B cell (primary cell): ENCODE measurements around the gene MEGF11. TPM values are rescaled to one million over a fixed set of nuclear protein-coding genes. Genes with fewer than 3 reads are reported as not detected.

Experiments
- ATAC-seq: fragments of 200-7000 bp; cut with Tn5 transposase; one replicate; pipeline ENCODE4 v1.10.0; 2021; ENCODE audit warnings: low read depth, mild to moderate bottlenecking, moderate number of reproducible peaks, moderate library complexity
- CTCF ChIA-PET: fragments of 350-600 bp; sonication (Branson Sonifier 250); formaldehyde crosslinking; loops from one replicate; lab custom pipeline; 2021; ENCODE audit warnings: antibody characterized with exemption, inconsistent platforms; lab: Charles Lee
- POLR2A ChIA-PET: fragments of 350-600 bp; sonication (Branson Sonifier 250); formaldehyde crosslinking; loops from one replicate; lab custom pipeline; 2021; ENCODE audit warnings: antibody characterized with exemption; lab: Charles Lee
- DNase-seq: peaks from one replicate; pipeline ENCODE4 v3.0.0; 2013
- H2AFZ ChIP-seq: 2 replicates; pipeline ENCODE4 v1.6.1; 2012; ENCODE audit warnings: mild to moderate bottlenecking, low read depth, low read length; ENCODE audit not compliant: insufficient read depth, poor library complexity, severe bottlenecking
- H3K27ac ChIP-seq, 2 donors: 1 replicate in 1 of 2; 2 replicates in 1 of 2; pipeline ENCODE4 v1.5.1; 2012 to 2013; ENCODE audit warnings: low read length in 2 of 2, mild to moderate bottlenecking in 2 of 2, moderate library complexity in 1 of 2
- H3K27me3 ChIP-seq, 4 experiments: fragments of 200-600 bp in 1 of 4; sonication (generic) in 1 of 4; replicated peaks in 1 of 4; 1 replicate in 2 of 4; 2 replicates in 2 of 4; pipeline versions ENCODE4 v1.6.1 to v1.7.0; 2013 to 2016; ENCODE audit warnings: low read length in 3 of 4, mild to moderate bottlenecking in 2 of 4, mixed read lengths in 1 of 4, moderate library complexity in 1 of 4; ENCODE audit not compliant: insufficient read depth in 4 of 4, control insufficient read depth in 3 of 4; ENCODE audit errors: control extremely low read depth in 1 of 4
- H3K36me3 ChIP-seq, 2 experiments: replicated peaks in 1 of 2; 1 replicate in 1 of 2; 2 replicates in 1 of 2; pipeline versions ENCODE4 v1.6.1 to v1.7.1; 2013; ENCODE audit warnings: low read length in 1 of 2; ENCODE audit not compliant: insufficient read depth in 2 of 2, control insufficient read depth in 1 of 2; ENCODE audit errors: control extremely low read depth in 1 of 2, extremely low read depth in 1 of 2
- H3K4me1 ChIP-seq, 2 donors: fragments of 200-600 bp in 1 of 2; sonication (generic) in 1 of 2; 1 replicate in 1 of 2; 2 replicates in 1 of 2; pipeline versions ENCODE4 v1.5.1 to v1.6.1; 2013 to 2017; ENCODE audit warnings: low read length in 2 of 2; ENCODE audit not compliant: control insufficient read depth in 2 of 2, insufficient read depth in 2 of 2
- H3K4me2 ChIP-seq: replicated peaks from 2 replicates; pipeline ENCODE3; 2012; ENCODE audit warnings: mild to moderate bottlenecking, low read depth, low read length; ENCODE audit not compliant: poor library complexity, severe bottlenecking
- H3K4me3 ChIP-seq, 5 experiments: fragments of 200-600 bp in 1 of 5; sonication (generic) in 1 of 5; 1 replicate in 3 of 5; 2 replicates in 2 of 5; pipeline versions ENCODE4 v1.5.1 to v1.7.0; 2011 to 2016; ENCODE audit warnings: low read length in 4 of 5, mild to moderate bottlenecking in 4 of 5, low read depth in 2 of 5, control low read depth in 1 of 5, moderate library complexity in 1 of 5; ENCODE audit not compliant: insufficient read depth in 1 of 5; ENCODE audit errors: control extremely low read depth in 1 of 5, extremely low read depth in 1 of 5
- H3K79me2 ChIP-seq: fragments of 200-600 bp; sonication (generic); one replicate; pipeline ENCODE4 v1.6.0; 2016; ENCODE audit warnings: low read length; ENCODE audit not compliant: control insufficient read depth, insufficient read depth
- H3K9ac ChIP-seq: fragments of 200-600 bp; sonication (generic); 2 replicates; pipeline ENCODE4 v1.6.1; 2017; ENCODE audit warnings: mild to moderate bottlenecking, low read length, moderate library complexity
- H3K9me3 ChIP-seq, 3 donors: one replicate each; pipeline versions ENCODE4 v1.6.1 to v1.7.1; 2013; ENCODE audit warnings: low read length in 2 of 3; ENCODE audit not compliant: control insufficient read depth in 2 of 3, insufficient read depth in 1 of 3; ENCODE audit errors: control extremely low read depth in 1 of 3
- H4K20me1 ChIP-seq: 2 replicates; pipeline ENCODE4 v1.6.0; 2012; ENCODE audit warnings: mild to moderate bottlenecking, low read length; ENCODE audit not compliant: insufficient read depth, control insufficient read depth, poor library complexity, severe bottlenecking
- H3K27ac Mint-ChIP-seq: one replicate; pipeline ENCODE4 v1.8.0; 2021; ENCODE audit warnings: mixed read lengths
- H3K27me3 Mint-ChIP-seq: one replicate; pipeline ENCODE4 v1.8.0; 2021; ENCODE audit warnings: mixed read lengths
- H3K4me1 Mint-ChIP-seq: one replicate; pipeline ENCODE4 v1.8.0; 2021; ENCODE audit warnings: mixed read lengths
- H3K4me3 Mint-ChIP-seq: one replicate; pipeline ENCODE4 v1.8.0; 2021; ENCODE audit warnings: mixed read lengths
- H3K9me3 Mint-ChIP-seq: one replicate; pipeline ENCODE4 v1.8.0; 2022; ENCODE audit warnings: mixed read lengths; ENCODE audit not compliant: insufficient read depth
- EZH2 ChIP-seq: IDR thresholded peaks from 2 replicates; pipeline ENCODE4 v1.6.1; 2012; ENCODE audit warnings: borderline replicate concordance, low read depth, mild to moderate bottlenecking, moderate library complexity, low read length; ENCODE audit not compliant: insufficient read depth, poor library complexity, severe bottlenecking
- WGBS: methylation state at CpG from one replicate; pipeline ENCODE4 v1.1.5; 2013; ENCODE audit warnings: missing lambda C conversion rate; ENCODE audit not compliant: insufficient coverage; 5-methylcytosine and 5-hydroxymethylcytosine counted together
- intact Hi-C: fragments of 100-400 bp; cut with micrococcal nuclease; formaldehyde crosslinking; loops from one replicate; pipeline ENCODE4 v1.10.0; 2022
- polyA plus RNA-seq: library from polyadenylated mRNA; depleted of rRNA; stranded (reverse); fragments of >200 nt; gene quantifications from 2 replicates; pipeline ENCODE4 v1.2.3, GENCODE V29; 2012
- total RNA-seq, 2 donors: library from RNA; stranded (reverse); fragments of 120-200 nt in 1 of 2; gene quantifications; 1 replicate in 1 of 2; 2 replicates in 1 of 2; pipeline versions ENCODE4 v1.2.3 to v1.2.4, GENCODE V29; 2013 to 2022
- TF ChIP-seq, protein P1 (sequence below): fragments of 200-600 bp; IDR thresholded peaks from one replicate; pipeline ENCODE4 v1.8.0; 2022; ENCODE audit warnings: antibody characterized with exemption, mild to moderate bottlenecking

Gene MEGF11
- total and polyA plus RNA-seq, 2 donors (not counting 1 experiment from before 2014, with no cell fraction given) = 0.04 to 0.34 TPM

DNA sequence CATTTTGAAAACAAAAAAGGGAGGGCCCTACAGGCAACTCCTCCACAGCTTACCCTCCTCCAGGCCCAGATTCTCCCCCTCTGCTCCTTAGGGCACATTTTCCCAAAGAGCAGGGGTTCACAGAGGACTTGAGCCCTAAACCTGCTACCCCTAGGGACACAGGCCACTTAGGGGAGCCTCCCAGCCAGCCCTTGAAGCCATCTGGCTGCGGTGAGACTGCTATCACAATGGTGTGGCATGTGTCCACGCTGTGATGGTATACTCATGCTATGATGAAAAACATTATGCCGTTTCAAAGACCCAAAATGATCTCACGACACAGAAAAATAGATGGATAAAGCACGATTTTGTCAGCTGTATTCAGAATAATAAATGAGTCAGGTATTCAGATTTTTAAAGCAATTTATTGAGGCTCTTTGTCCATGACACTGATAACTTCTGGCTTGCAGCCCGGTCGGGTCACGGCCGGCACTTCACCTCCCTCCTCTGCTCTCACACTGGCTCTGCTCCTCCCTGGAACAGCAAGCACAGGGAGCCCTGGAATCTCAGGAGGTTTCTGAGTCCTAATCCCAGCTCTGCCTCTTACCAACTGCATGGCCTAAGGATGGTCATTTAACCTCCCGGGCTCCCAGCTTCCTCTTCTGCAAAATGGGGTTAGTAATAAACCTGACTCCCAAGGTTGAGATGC lies 115.3 kb downstream of the MEGF11 start:
- H3K27ac Mint-ChIP-seq = no peak overlapping the region
- H3K27me3 Mint-ChIP-seq = no peaks in the 10 kb centered on the region
- Histone ChIP-seq H4K20me1 (no peaks in the 10 kb centered on the region), H3K27me3 (no peaks in the 10 kb centered on the region), H2AFZ (no peak overlapping the region), H3K9ac (no peak overlapping the region), H3K36me3 (no peaks in the 10 kb centered on the region), H3K4me1 (no peaks in the 10 kb centered on the region), H3K79me2 (no peaks in the 10 kb centered on the region), H3K27ac (no peak overlapping the region), H3K4me3 (no peak overlapping the region), H3K4me2 (no peak overlapping the region), H3K9me3 (no peaks in the 10 kb centered on the region)
- no peaks in the 10 kb centered on the region for H3K9me3 Mint-ChIP-seq
- ChIA-PET CTCF (no interaction called here), POLR2A (no interaction called here)
- TF ChIP-seq, protein P1, sequence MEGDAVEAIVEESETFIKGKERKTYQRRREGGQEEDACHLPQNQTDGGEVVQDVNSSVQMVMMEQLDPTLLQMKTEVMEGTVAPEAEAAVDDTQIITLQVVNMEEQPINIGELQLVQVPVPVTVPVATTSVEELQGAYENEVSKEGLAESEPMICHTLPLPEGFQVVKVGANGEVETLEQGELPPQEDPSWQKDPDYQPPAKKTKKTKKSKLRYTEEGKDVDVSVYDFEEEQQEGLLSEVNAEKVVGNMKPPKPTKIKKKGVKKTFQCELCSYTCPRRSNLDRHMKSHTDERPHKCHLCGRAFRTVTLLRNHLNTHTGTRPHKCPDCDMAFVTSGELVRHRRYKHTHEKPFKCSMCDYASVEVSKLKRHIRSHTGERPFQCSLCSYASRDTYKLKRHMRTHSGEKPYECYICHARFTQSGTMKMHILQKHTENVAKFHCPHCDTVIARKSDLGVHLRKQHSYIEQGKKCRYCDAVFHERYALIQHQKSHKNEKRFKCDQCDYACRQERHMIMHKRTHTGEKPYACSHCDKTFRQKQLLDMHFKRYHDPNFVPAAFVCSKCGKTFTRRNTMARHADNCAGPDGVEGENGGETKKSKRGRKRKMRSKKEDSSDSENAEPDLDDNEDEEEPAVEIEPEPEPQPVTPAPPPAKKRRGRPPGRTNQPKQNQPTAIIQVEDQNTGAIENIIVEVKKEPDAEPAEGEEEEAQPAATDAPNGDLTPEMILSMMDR = no peak
- TF ChIP-seq EZH2 = no peak
- ATAC-seq = no peak
- no peaks in the 10 kb centered on the region for H3K4me1 Mint-ChIP-seq
- no peak overlapping the region for H3K4me3 Mint-ChIP-seq
- 94% methylated on average over 9 of the region's 10 CpGs for WGBS
- DNase-seq = no peak
- intact Hi-C loops = no loop called here

DNA sequence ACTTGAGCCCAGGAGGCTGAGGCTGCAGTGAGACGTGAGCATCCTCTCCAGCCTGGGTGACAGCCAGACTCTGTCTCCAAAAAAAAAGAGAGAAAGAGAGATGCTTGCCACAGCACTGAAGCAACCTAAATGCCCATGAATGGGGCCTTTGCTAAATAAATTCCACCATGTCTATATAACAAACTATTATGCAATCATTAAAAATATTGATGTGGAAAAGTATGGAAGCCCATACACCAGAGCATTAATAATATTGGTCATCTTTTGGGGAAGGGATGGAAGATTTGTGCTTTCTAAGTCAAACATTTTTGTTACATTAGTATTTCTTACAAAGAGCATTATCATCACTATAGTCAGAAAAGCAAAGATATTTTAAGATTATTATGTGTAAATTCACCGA lies 116.6 kb downstream of the MEGF11 start:
- H3K27me3 Mint-ChIP-seq = peaks cover 11% of the 10 kb centered on the region
- ATAC-seq = no peak

More for the DNA sequence above, 116.6 kb downstream of the MEGF11 start:
- H3K36me3 ChIP-seq = no peaks in the 10 kb centered on the region
- Mint-ChIP-seq H3K4me3 (no peak overlapping the region), H3K9me3 (no peaks in the 10 kb centered on the region), H3K27ac (no peak overlapping the region), H3K4me1 (no peaks in the 10 kb centered on the region)
- H3K79me2 ChIP-seq = no peaks in the 10 kb centered on the region
- WGBS = no CpG with 5 or more reads among the region's 2 CpGs
- H3K27ac ChIP-seq = no peak overlapping the region
- H3K4me3 ChIP-seq = no peak overlapping the region
- no peaks in the 10 kb centered on the region for H3K27me3 ChIP-seq
- no peak overlapping the region for H3K4me2 ChIP-seq
- ChIA-PET CTCF (no interaction called here), POLR2A (no interaction called here)
- TF ChIP-seq, protein P1 = no peak
- no peak for TF ChIP-seq EZH2
- no peaks in the 10 kb centered on the region for H4K20me1 ChIP-seq
- no peak overlapping the region for H3K9ac ChIP-seq
- H3K9me3 ChIP-seq = no peaks in the 10 kb centered on the region
- intact Hi-C loops = no loop called here
- H2AFZ ChIP-seq = no peak overlapping the region
- no peak for DNase-seq
- no peaks in the 10 kb centered on the region for H3K4me1 ChIP-seq
